HPDE6-E6E7 (cell line): Measurements from ENCODE around the gene SLC2A10.
"Not testable (repeated sequence)": the region's sequence is repeated elsewhere in the genome, so short reads cannot be mapped to it uniquely, and the experiment has no call there.

Experiments used
- DNase-seq: peaks from one replicate; pipeline ENCODE4 v3.0.0; 2011; ENCODE audit warnings: missing footprints; ENCODE audit errors: extremely low spot score

Gene SLC2A10

DNA sequence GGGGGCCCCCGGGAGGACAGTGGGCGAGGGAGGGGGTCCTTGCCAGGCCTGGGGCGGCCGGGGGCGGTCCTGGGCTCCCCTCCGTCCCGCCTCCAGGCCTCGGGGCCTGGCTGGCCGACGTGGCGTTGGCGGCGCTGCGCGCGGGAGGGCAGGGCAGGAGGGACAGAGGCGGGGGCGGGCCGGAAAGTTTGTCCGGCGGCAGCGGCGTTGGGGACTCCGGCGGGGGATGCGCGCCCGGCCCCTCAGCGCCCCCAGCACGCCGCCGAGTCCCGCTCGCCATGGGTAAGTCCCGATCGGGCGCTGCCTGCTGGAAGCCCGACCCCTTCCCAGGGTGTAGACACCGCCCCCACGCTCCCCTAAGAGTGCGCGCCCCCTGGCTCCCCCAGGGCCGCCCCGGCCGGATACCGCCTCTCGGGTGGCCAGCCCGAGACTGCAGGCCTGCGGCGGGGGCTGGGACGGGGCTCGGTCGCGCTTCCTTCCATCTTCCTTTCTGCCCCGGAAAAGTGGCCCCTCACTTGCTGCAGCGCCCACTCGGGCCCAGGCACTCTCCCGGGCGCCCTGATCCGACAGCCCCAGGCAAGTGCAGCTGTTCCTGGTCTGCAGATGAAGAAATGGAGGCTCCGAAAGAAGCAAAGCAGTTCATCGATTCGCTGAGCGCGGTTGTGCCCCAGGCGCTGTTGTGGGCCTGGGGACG lies at the start of gene SLC2A10:
SLC2A10 (plus strand) TSS at position 191 of the 694 bp plus-strand sequence; CDS start at position 279, 88 bp downstream.
- DNase-seq = no peak

DNA sequence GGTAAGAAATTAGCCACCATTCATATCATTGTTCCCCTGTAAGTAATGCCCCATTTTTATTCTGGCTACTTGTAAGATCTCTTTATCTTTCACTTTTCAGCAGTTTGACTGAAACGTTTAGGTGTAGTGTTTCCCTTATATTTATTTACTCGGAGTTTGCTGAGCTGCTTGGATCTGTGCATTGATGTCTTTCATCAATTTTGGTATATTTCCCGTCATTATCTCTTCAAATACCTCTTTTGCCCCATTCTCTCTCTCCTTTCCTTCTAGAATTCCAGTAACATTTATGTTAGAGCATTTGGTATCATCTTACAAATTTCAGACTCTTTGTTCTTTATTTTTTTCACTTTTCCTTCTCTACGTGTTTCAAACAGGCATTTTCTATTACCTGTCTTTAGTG lies 49.0 kb upstream of the SLC2A10 start:
- DNase-seq = no peak

DNA sequence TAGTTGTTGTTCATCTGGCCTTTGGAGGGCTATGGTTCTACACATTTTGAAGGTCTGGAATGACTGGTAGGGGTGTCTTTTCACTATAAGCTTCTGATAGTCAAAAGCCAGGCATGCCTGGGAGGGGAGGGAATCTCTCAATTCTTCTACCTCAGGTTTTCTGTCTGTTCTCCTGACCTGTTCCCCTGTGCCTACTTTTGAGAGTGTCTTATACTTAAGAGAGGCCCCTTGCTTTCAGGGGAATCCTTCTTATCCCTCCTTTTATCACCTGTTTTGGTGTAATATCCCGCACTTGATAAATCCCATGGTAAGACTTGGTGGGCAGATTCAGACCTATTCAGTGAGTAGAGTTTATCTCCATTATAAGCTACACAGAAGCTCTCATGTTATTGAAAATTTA lies 47.8 kb upstream of the SLC2A10 start:
- DNase-seq = no peak

DNA sequence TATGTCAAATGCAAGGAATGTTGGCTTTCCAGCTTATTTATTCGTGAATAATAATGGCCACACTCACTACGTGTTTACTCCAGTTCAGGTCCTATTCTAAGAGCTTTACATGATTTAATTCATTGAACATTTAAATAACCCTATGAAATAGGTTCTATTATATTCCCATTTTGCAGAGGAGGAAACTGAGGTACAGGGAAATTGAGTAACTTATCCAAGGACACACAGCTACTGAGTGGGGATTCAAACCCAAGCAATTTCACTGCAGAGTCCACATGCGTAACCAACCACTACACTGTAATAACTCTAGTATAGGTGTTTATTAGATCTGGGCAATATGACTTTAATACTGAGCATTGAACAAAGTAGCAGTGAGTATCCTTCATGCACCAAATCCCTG lies 45.9 kb upstream of the SLC2A10 start:
- DNase-seq = no peak

DNA sequence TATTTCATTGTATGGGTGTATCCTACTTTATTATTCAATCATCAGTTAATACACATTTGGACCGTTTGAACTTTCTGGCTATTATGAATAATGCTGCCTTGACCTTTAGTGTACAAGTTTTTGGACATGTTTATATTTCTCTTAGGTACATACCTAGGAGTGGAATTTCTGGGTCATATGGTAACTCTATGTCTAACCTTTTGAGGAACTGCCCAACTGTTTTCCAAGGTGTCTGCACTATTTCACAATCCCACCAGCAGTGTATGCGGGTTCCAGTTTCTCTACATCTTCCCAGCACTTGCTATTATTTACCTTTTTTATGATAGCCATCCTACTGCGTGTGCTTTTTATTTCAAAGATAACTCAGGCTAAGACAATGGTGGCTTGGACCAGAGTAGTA lies 43.8 kb upstream of the SLC2A10 start:
- no peak for DNase-seq

DNA sequence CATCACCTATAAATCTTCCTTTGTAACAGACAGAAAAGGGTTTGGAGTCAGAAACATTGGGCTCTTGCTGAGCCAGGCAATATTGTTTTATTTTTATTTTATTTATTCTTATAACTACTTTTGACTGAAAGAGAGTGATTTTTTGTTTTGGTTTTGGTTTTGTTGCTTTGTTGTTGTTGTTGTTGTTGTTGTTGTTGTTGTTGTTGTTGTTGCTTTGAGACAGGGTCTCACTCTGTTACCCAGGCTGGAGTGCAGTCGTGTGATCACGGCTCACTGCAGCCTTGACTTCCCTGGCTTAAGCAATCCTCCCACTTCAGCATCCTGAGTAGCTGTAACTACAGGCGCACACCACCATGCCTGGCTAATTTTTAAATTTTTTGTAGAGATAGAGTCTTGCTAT lies 43.1 kb upstream of the SLC2A10 start:
- DNase-seq = no peak

DNA sequence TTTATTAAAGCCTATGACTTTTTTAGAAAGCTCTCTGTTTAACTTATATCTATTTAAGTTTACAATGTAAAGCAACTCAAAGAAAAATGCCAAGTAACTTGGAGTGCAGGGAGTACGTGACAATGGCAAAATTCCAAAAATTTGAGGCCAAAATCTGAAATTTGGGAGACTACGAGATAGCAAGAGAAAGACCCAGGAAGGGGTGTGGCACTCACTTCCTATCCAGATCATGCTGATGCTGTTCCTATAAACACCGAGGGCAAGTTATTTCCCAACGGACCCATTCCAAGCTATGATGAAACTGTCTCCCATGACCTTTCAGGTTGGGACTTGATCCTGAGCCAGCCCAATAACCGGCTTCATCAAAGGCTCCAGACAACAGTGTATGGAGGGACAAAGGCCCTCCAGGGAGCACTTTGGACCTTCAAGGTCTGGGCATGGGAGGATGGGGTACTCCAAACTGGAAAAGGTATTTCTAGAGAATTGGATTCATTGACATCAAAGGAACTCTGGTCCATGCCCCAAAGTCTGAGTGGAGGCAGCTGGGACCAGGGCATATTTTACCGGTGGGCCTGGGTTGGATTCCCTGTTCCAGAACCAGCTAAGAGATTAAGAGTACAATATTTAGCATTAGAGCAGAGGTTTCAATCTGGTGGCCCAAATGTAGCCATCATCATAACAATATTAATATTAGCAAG lies 42.5 kb upstream of the SLC2A10 start:
- no peak for DNase-seq

DNA sequence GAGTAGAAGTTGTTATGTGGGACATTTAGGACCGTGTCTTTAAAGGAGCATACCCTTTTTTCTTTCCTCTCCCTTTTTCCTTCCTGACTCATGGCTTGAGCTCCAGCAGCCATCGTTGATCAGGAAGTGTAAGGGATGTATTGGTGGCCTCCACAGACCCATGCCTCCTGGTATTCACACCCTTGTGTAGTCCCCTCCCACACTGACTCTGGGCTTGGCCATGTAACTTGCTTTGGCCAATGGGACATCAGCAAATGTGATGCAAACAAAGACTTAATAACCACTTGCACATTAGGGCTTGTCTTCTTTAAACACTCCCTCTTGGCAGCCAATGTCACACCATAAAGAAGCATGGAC lies 39.2 kb upstream of the SLC2A10 start:
- no peak for DNase-seq

DNA sequence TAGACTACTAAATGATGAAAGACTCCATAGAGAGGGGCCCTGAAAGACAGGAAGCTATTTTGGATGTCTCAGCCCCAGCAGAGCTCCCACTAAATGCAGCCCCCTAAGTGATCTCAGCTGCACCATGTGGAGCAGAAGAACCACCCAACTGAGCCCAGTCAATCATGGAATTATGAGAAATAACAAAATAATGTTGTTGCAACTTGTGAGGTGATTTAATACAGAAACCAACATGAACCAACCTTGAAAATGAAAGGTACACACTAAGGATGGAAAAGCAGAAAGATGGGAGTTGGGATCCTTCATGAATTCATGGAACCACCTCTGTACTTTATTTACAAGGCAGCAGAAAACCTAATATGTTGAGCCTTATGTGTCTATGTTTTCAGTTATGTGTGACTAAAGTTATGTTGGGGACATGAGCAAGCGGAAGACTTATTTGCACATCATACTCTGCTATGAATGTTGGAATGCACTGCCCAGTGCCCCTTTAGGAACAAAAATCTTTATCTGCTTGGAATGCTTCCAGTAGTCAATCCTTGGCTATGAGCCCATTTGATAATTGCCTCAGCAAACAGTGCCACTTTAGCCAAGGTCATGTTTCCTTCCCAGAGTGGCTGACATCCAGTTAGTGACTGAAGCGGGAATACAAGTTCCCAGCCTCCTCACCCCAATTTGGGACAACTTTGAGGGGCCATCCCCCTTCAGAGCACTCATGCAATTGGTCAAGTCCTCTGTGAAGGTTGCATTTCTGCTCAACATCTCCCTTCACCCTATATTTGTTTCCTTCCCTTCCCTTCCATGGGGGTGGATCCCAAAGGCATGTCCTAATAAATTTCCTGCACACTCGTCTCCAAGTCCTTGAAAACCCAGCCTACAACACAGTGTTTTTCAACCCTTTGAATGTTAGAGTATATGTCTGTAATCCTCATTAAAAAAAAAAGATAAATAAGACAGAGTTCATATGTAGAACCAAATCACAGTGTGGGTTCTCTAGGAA lies 38.6 kb upstream of the SLC2A10 start:
- DNase-seq = no peak

DNA sequence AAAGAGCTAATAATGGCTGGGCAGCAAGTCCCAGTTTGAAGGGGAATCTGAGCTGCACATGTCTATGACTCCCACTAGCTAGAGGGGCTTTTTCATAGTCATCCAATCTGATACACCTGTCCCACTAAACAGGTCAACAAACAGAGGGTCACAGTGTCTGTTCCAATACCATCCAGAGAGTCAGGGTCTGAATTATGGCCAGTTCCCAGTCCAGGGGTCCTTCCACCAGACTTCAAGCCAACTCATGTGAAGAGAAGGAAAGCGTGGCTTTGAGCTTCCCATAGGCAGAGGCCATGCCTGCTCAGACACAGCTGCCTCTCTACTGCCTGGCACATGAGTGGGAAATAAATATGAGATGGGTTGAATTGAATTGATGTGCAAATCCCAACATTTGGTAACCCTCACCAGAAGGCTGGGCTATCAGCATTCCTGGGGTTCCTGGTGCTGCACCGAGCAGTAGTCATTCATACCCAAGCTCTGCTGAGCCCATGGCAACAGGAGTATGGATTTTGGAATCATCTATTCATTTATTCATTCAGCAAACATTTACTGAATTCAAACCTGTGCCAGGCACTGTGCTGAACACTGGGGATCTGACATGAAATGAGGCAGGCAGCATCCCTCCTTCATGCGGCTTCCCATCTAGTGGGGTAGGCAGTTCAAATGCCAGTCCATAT lies 37.4 kb upstream of the SLC2A10 start:
- DNase-seq = no peak

DNA sequence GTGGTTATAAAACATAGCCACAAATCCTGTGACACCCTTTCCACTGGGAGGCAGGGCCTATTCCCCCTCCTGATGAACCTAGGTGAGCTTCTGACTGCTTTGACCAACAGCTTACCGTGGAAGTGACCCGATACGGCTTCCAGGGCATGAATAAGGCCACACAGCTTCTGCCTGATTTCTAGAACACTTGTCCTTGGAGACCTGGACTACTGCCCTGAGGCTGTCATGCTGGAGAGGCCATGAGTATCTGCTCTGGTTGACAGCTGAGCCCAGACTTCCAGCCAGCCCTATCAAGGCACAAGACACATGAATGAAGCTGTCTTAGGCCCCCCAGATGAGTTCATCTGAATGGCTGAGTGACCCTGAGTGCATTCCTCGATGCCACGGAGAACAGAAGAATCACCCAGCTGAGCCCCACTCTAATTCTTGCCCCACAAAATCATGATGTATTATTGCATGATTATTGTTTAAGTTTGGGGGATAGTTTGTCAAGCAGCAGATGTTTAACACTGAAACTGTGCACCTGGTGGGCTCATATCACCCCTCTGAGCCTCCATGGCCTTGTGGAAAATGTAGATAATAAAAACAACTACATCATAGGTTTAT lies 36.8 kb upstream of the SLC2A10 start:
- no peak for DNase-seq

DNA sequence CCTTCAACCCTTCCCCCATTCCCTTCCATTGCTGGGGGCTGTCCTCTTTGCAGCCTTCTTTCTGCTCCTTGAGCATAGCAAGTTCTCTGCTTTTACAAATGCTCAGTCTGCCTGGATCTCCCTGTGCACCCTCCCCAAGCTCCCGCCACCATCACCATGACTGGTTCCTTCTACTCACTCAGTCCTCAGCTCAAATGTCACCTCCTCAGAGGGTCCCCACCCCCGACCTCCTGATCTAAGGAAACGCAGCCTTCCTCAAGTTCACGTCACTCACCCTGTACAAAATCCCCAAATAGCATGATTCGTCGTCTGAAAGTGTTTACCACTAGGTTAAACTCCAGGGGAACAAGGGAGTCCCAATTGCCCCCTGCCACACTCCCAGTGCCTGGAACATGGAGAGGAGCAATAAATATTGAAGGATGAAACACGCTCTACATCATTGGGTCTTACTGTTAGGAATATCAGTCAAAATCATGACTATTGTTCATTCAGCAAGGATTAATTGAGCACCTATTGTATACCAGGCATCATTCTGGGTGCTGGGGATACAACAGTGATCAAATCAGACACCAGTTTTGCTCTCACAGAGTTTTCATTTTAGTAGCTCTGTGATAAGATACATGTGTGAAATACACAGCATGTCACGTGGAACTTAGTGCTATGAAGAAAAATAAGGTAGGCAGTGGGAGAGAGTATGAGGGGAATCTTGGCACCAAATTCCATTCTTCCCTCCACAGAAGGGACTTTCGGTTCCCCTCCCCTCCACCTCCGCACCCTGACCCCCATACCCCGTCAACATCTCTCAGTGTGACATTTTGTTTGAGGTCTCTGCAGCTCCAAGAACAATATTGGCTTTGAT lies 35.8 kb upstream of the SLC2A10 start:
- no peak for DNase-seq

DNA sequence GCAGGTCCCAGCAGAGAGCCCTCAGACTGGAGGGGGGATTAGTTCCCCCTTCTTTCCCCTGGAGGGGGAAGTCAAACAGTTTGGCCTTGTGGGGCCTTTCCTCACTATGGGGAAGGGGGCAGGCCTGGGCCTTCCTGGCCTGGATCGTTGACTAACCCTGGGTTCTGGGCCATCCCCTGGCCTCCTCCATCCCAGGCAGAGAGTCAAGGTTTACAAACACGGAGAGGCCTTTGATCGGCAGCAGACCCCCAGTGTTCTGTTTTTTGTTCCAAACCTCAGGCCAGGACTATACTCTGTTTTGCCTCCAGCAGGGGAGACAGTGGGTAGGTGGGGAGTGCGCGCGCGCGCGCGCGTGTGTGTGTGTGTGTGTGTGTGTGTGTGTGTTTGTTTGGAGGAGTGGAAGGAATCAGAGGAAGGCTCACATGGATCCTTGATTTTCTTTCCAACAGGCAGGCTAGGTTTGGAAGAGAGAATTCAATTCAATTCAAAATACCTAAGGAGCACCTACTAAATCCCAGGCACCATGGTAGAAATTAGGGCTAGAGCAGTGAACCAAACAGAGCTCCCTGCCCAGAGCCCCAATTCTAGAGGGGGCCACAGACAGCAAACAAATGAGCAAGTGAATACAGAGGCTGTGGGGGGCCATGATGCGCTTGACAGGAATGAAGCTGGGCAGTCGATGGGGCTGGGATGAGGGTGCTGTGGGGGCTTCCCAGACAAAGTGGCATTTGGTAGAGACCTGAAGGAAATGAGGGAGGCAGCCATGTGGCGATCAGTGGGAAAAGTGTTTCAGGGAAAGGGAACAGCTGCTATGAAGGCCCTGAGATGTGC lies 35.0 kb upstream of the SLC2A10 start:
- no peak for DNase-seq

DNA sequence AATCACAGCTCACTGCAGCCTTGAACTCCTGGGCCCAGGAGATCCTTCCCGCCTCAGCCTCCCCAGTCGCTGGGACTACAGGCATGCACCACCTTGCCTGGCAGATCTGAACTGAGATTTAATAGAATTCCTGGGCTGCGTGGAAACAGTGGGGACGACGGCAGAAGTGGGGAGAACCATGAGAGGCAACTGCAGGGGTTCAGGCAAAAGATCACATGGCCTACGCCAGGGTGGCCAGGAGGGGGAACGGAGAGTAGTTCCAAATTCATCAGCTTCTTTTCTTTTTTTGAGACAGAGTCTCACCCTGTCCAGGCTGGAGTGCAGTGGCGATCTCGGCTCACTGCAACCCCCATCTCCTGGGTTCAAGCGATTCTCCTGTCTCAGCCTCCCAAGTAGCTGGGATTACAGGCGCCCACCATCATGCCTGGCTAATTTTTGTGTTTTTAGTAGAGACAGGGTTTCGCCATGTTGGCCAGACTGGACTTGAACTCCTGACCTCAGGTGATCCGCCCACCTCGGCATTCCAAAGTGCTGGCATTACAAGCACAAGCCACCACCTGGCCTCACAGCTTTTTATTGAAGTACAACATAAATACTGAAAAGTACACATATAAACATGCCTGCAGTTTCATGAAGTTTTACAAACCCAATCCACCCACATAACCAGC lies 32.7 kb upstream of the SLC2A10 start:
- not testable (repeated sequence) for DNase-seq

DNA sequence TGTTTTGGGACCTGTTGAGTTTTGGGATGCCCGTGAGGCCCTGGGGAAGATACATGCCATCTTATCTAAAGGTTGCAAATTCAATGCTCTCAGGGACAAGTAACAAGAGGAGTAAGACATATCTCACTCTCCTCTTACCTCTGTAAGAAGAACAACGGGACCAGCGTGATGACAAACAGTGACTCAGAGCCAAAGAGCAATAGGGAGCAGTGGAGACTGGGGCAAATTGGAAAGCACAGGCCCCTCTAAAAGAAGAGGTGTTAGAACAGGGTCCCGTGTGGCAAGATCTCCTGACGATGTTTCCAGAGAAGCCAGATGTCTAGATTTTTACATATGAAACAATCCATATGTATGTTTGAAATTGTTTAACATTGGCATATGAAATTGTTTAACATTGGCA lies 31.8 kb upstream of the SLC2A10 start:
- DNase-seq = no peak

DNA sequence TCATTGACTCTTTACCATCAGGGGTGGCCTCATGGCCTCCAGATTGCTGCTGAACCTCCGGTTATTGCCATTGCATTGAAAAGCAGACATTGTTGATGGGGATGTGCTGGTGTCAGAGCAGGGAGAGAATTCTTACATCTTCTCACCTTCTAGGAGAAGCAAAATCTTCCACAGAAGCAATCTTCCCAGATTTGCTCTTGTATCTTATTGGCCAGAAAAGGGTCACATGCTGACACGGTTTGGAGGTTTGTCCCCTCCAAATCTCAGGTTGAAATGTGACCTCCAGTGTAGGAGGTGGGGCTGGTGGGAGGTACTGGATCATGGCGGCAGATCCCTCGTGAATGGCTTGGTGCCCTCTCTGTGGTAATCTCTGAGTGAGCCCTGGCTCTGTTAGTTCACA lies 30.9 kb upstream of the SLC2A10 start:
- DNase-seq = no peak

DNA sequence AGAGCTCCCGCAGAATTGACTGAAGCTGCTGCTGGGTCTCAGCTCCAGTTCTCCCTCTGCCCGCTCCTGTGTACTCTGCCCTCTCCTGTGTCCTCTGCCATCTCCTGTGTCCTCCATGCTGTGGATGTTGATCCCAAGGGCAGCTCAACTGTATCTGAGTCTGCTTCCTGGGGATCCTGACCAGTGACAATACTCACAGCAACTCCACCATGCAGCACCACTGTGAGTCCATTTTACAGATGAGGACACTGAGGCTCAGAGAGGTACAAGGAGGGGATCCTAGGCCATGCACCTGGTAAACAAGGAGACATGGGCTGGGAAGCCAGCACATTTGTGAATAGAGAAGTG lies 28.8 kb upstream of the SLC2A10 start:
- no peak for DNase-seq

DNA sequence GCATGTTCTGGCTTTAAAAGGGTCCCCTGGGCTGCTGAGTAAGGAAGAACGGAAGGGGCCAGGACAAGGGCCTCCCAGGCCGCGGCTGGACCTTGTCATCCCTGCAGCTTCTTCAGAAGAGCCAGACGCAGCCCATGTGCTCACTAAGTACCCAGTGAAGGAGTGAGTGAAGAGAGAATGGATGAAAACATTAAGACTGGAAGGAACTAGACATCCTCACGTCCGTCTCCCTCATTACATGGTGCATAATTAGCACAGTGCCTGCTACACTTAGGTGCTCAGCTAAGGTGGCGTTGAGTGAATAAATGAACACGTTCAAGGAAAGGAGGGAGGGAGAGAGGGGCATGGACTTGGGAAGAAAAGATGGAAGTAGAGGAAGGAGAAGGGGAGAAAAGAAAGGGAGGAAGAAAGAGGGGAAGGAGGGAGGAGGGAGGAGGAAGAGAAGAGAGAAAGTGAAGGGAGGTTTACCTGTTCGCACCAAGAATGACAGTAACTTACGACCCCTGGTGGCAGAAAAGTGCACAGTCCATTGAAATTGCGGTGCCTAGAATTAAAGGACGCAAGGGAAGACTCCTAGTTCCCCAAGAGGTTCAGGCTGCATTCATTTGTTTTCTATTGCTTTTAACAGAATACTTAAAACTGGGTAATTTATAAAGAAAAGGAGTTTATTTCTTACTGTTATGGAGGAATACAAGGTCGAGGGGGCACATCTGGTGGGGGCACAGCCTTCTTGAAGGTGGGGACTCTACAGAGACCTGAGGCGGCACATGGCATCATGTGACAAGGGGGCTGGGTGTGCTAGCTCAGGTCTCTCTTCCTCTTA lies 28.2 kb upstream of the SLC2A10 start:
- DNase-seq = no peak
